HG02623 (cell line): ENCODE data around the gene STAP1.
A peak's percentile ranks its signal among the peaks of the same experiment; 100 is the strongest.

Experiments
- ATAC-seq: cut with Tn5 transposase; IDR thresholded peaks from one replicate; pipeline ENCODE4 v1.9.1; 2021; ENCODE audit warnings: moderate library complexity; ENCODE audit not compliant: unreplicated experiment

The STAP1 gene

DNA sequence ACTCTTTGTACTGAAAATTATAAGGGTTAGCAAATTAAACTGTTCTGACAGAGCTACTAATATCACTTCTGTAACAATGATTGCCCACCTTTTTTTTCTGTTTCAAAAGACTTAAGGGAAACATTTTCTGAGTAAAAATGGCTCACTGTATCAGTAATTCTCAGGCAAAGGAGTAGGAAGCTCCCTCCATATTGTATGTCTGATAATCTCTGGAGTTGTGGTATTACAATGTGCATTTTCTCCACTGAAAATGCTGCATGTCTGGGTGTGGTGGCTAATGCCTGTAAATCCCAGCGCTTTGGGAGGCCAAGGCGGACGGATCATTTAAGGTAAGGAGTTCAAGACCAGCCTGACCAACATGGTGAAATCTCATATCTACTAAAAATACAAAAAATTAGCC lies 4.4 kb upstream of the STAP1 start:
- ATAC-seq: no peak

DNA sequence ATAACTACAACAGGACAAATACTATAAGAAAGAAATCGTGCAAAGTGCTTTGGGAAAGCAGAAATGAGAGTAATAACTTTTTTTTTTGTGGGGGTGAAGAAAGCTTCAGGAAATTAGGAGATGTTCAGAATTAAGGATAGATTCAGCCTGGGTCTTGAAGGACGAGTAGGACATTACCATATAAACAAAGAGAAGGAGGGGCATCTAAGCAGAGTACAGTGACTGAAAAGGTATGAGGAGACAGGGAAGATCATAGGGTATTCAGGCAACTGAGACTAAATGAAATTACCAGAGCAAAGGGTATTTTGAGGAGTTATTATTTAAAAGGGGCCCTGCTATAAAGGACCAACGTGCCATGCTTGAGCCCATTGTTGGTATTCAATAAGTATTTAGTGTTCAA lies 3.1 kb upstream of the STAP1 start:
- ATAC-seq: no peak

GRCh38 chr4:67556436-67556835 lies 2.1 kb upstream of the STAP1 start:
- ATAC-seq: no peak

DNA sequence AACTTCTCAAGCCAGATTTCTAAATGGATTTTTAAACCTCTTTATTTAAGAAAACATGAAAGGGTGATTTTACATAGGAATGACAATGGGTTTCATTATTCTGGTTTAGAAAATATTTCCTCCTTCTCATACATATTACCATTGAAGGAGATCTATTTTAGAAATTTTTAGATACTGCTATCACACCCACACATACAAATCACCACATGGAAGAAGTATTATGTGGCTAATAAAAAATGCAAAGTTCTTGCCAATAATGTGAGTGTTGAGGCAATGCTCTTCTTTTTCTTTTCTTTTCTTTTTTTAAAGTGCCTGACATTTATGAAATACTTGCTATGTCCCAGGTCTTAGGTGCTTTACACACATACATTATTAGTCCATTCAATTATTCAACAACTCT lies 6.8 kb downstream of the STAP1 start:
- no peak for ATAC-seq

DNA sequence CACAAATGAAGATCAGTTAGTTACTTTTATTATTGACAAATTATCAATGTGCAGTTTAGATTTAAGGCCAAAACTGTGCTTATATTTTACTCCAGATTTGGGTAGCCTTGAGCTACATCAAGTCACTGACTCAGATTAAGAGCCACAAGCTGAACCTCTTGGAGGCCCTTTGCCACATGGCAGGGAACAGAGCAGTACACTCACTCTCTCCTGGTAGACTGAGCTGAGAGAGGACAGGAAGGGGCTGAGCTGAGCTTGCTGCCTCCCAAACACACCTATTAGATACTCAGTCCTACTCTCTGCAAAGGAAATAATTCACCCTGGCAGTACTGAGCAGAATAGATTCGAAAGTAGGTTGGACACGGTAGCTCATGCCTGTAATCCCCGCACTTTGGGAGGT lies 7.8 kb downstream of the STAP1 start:
- no peak for ATAC-seq

DNA sequence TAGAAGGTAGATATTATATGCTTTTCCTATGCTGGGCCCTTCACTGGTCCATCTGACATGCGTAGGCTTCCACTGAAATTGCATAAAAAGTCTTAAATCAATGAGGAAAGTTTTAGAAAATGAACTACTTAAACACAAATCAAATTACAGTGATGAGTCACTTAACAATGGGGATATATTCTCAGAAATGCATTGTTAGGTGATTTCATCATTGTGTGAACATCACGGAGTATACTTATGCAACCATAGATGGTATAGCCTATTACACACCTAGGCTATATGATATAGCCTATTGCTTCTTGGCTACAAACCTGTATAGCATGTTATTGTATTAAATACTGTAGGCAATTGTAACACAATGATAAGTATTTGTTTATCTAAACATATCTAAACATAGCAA lies 10.3 kb downstream of the STAP1 start:
- no peak for ATAC-seq

- no peak for ATAC-seq
Measured at GRCh38 chr4:67570537-67570936, 12.0 kb downstream of the STAP1 start.

- ATAC-seq: no peak
Measured at GRCh38 chr4:67571975-67572374, 13.4 kb downstream of the STAP1 start.

GRCh38 chr4:67573193-67573592 lies 14.7 kb downstream of the STAP1 start:
- ATAC-seq: no peak

GRCh38 chr4:67575232-67576058 lies 16.9 kb downstream of the STAP1 start:
- ATAC-seq: peak; percentile 95

DNA sequence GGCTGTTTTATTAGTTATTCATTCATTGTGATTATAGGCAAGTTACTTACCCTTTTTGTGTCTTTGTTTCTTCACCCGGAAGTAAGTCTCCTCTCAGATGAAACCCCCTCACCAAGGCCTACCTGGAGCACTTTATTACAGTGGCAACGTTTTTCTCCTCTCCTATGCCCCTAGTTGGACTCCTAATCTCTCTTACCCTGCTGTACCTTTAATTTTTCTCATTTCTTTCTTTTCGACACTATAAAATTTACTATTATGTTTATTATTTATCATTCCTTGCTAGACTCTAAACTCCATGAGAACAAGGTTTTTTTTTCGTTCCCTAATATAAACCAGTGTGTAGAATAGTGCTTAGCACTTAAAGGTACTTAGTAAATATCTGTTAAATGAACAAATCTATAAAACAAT lies 17.5 kb downstream of the STAP1 start:
- no peak for ATAC-seq

- no peak for ATAC-seq
Measured at GRCh38 chr4:67576538-67576937, 18.0 kb downstream of the STAP1 start.

GRCh38 chr4:67580577-67580976 lies 22.1 kb downstream of the STAP1 start:
- ATAC-seq: peak; percentile 37

DNA sequence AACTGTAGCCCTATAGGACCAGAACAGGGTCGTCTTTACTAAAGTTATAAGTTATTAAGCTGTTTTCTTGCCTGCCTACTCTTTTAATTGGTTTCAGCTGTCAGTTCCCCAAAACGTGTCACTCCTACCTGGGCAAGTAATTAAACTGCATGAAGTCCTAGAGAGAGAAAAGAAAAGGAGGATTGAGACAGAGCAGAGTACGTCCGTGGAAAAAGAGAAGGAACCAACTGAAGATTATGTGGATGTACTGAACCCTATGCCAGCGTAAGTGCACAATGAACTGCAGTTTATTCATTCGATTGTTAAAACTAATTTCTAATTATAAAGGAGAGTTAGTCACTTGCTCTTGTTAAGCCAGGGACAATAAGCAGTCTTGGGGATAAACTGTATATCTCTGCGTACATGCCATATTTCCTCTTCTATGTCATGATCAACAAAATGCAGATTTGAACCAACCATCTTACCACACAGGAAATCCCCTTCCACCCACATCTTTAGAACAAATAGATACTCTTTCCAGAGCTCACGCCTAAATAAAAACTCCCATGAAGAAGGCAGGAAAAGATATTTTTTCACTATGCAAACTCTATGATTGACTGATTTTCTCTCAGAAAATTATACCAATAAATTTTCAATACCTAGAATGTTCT lies 22.8 kb downstream of the STAP1 start:
- peak; percentile 54 for ATAC-seq

DNA sequence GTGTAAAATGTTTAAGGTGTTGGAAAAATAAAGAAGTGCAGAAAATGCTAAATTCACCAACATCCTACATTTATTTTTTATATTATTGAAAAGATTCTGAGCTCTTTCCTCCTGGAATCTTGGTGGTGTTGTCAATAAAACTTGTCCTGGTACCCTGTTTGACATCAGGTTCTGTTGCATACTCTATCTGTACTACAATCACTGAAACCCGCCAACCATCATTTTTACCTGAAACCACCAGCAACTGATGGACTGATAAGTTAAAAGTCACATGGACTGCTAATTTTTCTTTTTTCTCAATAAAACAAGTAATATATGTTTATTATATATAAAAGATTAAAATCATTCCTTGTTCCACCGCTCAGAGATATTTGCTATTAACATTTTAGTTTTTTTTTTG lies 23.4 kb downstream of the STAP1 start:
- ATAC-seq: no peak

DNA sequence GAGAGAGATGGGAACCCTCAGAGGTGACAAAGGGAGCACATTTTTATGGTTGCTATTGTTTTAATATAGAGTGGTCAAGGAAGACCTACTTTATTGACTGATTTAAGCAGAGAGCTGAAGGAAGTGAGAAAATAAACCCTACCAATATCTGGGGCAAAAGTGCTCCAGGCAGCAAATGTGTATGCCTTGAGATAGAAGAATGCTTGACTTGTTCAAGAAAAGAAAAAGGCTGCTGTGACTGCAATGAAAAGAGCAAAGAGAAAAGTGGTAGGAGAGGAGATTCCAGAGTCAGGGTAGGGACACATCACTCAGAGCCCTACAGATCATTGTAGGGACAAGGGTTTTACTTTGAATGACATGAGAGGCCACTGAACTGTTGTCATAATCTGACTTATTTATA lies 26.0 kb downstream of the STAP1 start:
- ATAC-seq: no peak

- no peak for ATAC-seq
Measured at GRCh38 chr4:67587156-67587555, 28.6 kb downstream of the STAP1 start.

- ATAC-seq: no peak
Measured at GRCh38 chr4:67593741-67594175, 35.2 kb downstream of the STAP1 start.

GRCh38 chr4:67603310-67604028 lies 44.9 kb downstream of the STAP1 start:
- ATAC-seq: no peak

GRCh38 chr4:67604029-67604381 lies 45.5 kb downstream of the STAP1 start:
- no peak for ATAC-seq

- no peak for ATAC-seq
Measured at GRCh38 chr4:67604749-67605148, 46.2 kb downstream of the STAP1 start.

DNA sequence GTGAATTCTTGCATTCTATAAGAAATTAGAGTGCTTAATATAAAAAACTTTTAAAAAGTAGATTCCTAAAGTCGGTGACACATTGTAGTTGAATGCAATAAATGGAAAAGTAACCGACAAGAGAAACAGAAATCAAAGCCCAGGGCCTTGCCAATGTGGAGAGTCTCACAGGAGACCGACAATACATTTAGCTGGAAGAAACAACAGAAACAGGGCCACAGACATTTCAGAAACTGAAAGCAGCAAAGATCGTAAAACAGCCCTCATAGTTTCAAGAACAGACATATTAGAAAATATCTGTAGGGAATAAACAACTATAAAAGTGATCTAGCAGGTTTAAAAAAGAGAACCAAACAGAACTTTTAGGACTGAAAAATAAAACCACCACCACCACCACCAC lies 49.5 kb downstream of the STAP1 start:
- no peak for ATAC-seq
